GM13976 (cell line): ENCODE results near the gene MAP4K1.
"Not testable (repeated sequence)": the region's sequence is repeated elsewhere in the genome, so short reads cannot be mapped to it uniquely, and the experiment has no call there.

Experiments used
- DNase-seq: peaks from one replicate; pipeline ENCODE4 v3.0.0; 2012; ENCODE audit warnings: low spot score
- in situ Hi-C: fragments of 300-500 bp; cut with MboI; formaldehyde crosslinking; loops from one replicate; pipeline ENCODE4 v1.12.0; 2022; ENCODE audit warnings: low sequenced_read_pairs, mixed read lengths, inconsistent platforms; ENCODE audit not compliant: unreplicated experiment
- TF ChIP-seq, protein P1 (sequence below): IDR thresholded peaks from 2 replicates; pipeline ENCODE4 v1.5.1; 2012; ENCODE audit warnings: borderline replicate concordance, mild to moderate bottlenecking; ENCODE audit not compliant: insufficient read depth; ENCODE audit errors: extremely low read depth, missing control alignments, control extremely low read depth

The MAP4K1 gene

DNA sequence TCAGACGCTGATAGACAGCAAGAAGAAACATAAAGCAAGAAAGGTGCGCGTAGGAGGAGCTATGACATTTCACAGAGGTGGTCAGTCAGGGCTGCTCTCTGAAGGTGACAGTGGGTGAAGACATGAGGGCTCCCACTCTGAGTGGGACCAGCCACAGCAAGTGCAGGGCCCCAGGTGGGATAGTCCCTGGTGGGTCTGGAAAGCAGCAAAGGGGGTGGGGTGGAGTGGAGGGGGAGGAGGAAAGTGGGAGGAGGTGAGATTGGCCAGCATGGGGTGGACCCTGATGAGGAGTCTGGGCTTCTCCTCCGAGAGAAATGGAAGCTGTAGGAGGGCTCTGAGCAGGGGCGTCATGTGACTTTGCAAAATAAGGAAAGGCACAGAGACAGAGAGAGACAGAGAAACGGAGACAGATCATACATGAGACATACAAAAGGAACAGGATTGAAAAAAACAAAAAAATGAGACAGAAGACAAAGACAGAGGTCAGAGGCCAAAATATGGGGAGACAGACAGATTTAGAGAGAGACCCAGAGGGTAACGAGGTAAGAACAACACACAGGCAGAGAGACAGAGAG is 2.7 kb downstream of the MAP4K1 start:
- TF ChIP-seq, protein P1, sequence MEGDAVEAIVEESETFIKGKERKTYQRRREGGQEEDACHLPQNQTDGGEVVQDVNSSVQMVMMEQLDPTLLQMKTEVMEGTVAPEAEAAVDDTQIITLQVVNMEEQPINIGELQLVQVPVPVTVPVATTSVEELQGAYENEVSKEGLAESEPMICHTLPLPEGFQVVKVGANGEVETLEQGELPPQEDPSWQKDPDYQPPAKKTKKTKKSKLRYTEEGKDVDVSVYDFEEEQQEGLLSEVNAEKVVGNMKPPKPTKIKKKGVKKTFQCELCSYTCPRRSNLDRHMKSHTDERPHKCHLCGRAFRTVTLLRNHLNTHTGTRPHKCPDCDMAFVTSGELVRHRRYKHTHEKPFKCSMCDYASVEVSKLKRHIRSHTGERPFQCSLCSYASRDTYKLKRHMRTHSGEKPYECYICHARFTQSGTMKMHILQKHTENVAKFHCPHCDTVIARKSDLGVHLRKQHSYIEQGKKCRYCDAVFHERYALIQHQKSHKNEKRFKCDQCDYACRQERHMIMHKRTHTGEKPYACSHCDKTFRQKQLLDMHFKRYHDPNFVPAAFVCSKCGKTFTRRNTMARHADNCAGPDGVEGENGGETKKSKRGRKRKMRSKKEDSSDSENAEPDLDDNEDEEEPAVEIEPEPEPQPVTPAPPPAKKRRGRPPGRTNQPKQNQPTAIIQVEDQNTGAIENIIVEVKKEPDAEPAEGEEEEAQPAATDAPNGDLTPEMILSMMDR: no peak
- in situ Hi-C loops: no loop called here
- no peak for DNase-seq

DNA sequence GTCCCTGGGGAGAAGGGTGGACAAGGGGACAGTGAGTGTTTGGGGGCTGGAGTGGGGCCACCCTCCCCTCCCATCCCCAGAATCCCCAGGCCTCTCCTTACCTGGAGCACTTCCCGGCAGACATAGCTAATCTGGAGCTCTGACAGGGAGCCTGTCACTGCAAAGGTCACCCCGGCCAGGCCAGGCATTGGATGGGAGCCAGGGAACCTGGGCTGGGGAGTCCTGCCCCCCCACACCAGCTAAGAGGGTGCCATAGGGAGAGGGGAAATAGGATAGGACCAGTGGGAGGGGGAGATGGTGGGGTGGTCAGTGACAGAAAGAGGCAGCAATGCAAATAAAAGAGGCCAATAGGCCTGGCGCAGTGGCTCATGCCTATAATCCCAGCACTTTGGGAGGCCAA is 3.5 kb downstream of the MAP4K1 start:
- TF ChIP-seq, protein P1: no peak
- no peak for DNase-seq
- in situ Hi-C loops: no loop called here

DNA sequence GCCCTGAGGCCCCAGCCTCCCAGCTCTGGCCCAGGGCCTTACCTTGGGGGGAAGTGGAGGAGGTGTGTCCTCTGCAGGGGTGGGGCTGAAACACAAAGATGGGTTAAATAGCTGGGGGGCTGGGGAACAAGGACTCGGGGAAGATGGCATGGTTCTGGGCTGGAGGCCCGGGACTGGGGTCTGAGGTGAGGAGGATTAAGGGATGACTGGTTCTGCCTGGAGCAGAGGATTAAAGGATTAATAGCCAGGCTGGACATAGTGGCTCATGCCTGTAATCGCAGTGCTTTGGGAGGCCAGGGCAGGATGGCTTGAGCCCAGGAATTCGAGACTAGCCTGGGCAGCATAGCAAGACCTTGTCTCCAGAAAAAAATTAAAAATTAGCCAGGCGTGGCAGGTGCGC is 11.6 kb downstream of the MAP4K1 start:
- no peak for DNase-seq
- in situ Hi-C loops: no loop called here

DNA sequence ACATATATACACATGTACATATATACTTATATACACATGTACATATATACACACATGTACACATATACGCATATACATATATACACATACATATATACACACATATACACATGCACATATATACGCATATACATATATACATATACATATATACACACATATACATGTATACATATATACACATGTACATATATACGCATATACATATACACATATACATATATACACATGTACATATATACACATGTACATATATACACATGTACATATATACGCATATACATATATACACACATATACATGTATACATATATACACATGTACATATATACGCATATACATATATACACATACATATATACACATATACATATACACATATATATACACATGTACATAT is 14.9 kb downstream of the MAP4K1 start:
- DNase-seq, in situ Hi-C loops: not testable (repeated sequence)

More for the DNA sequence above, 11.6 kb downstream of the MAP4K1 start:
- TF ChIP-seq, protein P1: no peak

DNA sequence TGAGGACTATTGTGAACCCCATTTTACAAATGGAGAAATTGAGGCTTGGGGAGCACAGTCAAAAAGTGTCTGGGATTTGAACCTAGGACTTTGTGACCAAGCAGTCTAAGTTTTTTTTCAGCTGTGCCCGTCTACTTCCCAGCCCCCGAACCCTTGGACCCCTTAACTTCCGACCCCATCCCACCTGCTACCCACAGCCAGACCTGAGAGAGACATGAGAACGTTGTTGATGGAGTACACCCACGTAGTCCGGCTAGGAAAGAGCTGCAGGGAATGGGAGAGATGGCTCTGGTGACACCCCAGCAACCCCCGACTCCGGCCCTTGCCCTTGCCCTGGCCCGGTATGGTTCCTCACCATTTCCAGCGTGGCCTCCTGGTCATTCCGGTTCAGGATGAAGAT is 18.0 kb downstream of the MAP4K1 start:
- DNase-seq: no peak
- in situ Hi-C loops: no loop called here

DNA sequence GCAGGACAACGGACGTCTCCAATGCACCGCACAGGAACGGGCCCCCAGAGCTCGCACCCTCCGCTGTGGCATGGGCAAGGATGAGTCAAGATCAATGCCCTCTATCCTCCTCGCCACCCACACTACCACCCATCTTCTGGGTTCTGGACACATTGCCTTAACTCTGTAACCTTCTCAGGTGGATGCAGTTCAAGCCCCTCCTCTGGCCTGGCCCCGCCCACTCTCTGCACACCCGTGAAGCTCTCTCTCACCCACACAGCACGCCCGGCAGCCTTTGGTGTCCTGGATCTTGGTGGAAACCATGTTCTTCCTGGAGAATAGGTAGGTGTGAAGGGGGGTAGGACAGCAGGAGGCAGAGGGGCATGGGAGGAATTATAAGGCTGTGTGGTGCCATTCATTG is 20.7 kb downstream of the MAP4K1 start:
- TF ChIP-seq, protein P1: no peak
- DNase-seq: no peak
- in situ Hi-C loops: no loop called here

More for the DNA sequence above, 18.0 kb downstream of the MAP4K1 start:
- TF ChIP-seq, protein P1: no peak

DNA sequence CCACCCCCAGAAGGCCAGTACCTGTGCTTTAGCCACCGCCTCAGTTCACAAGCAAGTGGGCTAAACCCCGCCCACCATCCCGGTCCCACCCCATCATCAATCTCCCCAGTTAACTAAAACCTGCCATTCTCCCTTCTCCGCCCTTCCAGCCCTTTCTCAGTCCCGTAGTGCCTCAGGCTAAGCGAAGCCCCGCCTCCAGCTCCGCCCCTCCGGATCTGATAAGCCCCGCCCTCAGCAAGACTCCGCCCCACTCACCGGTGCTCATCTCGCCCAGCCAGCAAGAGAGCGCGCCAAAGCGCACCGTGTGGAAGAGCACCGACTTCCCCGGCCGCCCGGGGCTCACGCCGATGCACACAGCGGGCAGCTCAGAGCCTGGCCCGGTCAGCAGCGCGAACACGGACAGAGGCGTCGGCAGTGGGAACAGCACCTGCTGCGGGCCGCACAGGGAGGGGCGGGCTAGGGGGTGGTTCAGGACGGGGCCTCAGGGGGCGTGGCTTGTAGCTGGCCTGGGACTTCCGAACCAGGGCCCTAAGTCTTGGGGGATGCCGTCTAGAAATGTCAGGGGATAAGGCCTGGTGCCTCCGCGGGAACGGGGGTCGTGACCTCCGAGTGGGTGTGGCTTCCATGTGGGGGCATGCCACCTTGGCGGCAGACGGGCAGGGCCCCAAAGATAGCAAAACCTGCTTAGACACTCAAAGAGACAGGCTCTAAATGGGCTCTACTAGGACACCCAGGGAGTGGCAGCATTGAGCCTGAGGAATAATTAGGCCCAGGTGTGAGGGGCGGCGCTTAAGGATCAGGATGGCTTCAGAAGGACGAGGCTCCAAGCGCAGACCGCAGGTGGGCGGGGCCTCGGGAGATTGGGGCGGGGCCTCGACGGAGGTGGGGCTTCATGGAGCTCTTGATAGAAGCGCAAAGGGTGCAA is 21.4 kb downstream of the MAP4K1 start:
- in situ Hi-C loops: no loop called here
- DNase-seq: no peak
- TF ChIP-seq, protein P1: no peak
